ENCODE data around the gene WAPL.
A peak's percentile ranks its signal among the peaks of the same experiment; 100 is the strongest.
"Not testable (repeated sequence)": the region's sequence is repeated elsewhere in the genome, so short reads cannot be mapped to it uniquely, and the experiment has no call there.

WAPL gene

GRCh38 chr10:86411281-86411841 is 110.2 kb downstream of the WAPL start:
- no peak for DNase-seq

- DNase-seq: no peak
Observed at GRCh38 chr10:86410542-86411124, 111.0 kb downstream of the WAPL start.

DNA sequence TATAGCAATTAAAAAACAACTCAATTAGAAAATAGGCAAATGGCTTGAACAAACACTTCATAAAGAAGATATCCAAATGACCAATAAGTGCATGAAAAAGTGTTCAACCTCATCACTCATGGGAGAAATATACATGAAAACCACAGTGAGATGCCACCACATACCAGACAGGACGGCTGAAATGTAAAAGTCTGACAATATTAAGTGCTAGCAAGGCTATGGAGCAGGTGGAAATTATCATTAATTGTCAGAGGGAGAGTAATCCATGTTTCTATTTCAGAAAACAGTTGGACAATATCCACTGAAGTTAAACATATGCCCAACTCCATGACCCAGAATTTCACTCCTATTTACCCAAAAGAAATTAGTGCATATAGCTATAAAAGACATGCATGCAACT is 112.4 kb downstream of the WAPL start:
- DNase-seq: no peak

DNA sequence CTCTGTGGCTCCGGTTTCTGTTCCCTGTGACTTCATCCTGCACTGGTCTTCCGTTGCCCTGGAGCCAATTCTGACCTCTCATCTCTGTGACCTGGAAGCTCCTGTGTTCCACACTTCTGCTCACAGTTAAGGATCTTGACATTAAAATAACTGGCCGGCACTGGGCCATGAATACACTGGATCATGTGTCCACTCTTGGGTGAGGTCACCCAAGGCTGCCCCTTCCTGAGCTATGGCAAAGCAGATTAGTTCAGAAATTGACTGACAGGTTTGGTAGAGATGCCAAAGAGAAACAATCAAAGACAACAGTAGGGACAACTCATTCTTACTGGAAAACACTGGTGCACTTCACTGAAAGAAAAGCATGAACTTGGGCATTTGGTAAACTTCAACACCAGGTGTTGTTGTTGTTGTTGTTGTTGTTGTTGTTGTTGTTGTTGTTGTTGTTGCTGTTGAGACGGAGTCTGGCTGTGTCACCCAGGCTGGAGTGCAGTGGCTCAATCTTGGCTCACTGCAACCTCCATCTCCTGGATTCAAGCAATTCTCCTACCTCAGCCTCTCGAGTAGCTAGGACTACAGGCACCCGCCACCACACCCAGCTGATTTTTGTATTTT is 118.3 kb downstream of the WAPL start:
- DNase-seq: no peak

DNA sequence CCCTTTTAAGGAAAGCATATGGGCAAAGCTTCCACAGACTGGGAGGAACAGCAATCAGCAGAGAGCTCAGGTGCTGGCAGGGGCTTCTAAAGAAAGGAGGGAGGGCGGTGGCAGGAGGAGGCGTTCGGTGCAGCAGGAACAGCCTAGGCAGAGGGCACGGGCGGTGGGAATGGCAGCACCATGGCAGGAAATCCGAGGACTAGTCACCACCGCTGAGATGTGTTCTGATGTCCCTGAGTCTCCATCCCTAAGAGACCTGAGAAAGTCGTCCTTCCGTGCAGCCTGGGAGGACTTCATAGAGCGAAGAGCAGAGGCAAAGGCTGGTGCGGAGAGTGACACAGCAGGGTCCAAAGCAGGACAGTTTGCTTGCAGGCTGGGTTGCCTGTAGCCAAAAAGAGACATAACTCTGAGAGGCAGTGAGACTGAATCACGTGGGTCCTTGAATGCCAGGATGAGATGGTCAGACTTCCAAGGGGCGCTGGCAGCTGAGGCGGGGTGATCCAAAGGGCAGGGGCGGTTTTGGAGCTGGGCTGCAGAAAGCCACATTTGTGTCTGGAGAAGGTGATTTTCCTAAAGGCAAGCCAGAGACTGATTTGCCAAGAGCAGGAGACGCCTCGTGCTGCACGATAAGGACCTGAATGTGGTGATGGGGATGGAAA is 119.2 kb downstream of the WAPL start:
- DNase-seq: no peak

DNA sequence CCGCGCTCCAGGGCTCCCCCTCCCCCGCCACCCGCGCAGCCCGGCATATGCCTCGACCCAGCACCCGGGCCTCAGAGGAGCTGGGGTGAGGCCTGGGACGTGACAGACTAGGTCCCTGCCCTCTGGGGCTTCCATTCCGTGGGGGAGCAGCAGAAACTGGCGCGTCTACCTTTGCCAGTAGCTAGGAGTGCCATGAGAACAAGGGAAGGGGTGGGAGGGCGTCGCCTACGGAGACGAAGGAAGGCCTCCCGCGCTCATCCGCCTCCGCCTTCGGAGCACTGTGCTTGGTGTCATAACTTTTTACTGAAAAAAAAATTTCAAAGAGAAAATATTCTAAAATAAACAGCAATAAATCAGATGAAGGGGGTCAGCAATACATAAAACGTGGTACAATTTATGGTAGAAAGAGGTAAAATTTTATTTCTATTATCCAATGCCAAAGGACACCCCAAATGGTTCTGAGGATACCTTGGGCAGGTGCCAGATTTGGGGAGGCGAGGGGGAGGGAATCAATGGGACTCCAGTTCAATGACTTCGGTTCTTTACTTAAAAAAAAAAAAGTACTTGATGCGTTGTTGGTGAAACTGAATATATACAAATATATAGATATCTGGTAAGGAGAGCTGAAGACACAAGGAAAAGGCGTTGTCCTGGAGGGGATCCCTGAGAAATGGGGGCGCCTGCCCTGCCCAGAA is 119.9 kb downstream of the WAPL start:
- no peak for DNase-seq

DNA sequence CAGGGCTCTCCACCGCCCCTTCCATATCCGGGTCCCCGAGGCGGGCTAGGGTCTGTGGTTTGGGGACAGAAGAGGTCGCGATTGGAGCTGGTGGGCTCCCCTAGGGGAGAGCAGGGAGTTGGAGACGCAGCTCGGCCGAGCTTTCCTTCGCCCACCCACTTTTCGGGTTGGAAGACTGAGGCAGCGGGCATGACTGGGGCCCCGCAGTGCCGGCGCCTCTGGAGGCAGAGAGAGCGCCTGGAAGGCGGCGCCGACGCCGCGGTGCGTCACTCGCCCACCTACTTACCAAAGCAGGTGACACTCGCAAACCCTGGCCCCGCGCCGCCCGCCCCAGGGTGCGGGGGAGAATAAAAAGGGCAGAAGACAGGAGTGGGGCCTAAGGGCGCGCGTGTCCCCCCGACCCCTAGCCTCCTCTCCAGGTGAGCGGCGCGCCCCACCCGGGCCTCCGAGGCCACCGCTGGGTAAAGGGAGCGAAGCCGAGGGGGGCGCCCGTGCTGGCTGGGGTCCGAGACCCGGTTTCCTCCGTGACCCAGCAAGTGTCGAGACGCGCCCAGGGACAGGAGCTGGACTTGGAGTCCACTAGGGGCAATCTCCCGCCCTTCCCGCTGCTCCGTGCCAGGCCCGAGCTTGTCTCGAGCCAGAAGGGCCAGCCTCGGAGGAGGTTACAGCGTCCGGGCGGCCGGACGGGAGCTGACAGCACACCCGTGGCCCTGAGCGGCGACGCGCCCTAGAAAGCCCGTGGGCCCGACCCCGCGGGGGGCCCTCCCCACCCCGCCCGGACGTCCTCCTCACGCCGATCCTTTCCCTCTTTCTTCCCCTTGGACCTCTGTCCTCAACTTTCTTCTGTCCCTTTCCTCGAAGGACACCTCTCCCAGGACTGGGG is 120.6 kb downstream of the WAPL start:
- peak; percentile 76 for DNase-seq

- DNase-seq: peak; percentile 88
Observed at GRCh38 chr10:86399879-86400704, 121.5 kb downstream of the WAPL start.

GRCh38 chr10:86399514-86399878 is 122.1 kb downstream of the WAPL start:
- DNase-seq: no peak

- no peak for DNase-seq
Observed at GRCh38 chr10:86397120-86397519, 124.5 kb downstream of the WAPL start.

- no peak for DNase-seq
Observed at GRCh38 chr10:86393862-86394455, 127.6 kb downstream of the WAPL start.

- no peak for DNase-seq
Observed at GRCh38 chr10:86393362-86393761, 128.2 kb downstream of the WAPL start.

DNA sequence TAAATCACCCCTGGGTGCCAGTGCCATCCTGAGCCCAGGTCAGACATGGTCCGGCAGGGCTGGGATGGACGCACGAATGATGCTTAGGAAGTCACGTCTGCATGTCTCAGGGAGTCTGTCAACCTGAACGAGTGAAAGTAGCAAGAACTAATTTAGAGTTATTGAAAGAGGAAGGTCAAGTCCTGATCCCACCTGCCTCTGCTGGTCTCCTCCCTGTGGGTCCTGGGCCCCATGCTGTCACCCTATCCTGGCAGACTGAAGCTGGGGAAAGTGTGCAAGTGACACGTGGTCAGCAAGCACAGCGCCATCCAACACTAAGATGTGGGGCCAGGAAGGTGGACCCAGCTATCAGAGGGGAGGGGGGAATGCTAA is 128.9 kb downstream of the WAPL start:
- DNase-seq: no peak

DNA sequence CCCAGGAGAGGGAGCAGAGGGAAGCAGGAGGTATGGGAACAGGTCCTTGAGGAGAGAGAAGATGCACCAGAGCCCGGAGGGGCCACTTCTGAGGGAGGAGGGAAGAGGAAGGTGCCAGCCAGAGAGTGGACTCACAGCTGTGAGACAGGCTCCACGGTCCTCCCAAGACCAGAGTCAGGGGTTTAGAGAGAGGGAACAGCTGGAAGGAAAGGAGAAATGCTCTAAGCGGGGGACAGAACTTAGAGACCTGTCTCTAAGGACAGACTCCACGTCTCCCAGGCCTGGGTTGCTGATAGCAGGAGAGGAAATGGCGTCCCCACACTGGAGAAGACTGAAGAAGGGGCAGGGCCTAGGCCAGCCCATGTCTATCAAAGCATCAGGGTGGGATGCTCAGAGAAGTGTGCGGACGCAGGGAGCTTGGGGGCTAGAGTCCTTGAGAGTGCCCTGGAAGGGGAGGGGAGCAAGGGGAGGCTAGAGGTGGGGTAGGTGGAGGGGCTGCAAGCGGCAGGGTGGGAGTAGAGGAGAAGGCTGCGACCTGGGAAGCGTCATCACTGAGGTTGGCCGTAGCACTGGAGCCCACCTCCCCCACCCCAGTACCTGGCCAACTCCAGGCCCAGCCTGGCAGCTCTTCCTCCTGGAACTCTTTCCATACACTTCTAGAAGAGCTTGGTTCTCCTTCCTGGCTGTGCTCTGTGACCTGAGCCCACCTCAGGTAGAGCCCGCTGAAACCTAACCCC is 129.4 kb downstream of the WAPL start:
- DNase-seq: no peak

- DNase-seq: no peak
Observed at GRCh38 chr10:86391236-86391840, 130.3 kb downstream of the WAPL start.

- DNase-seq: no peak
Observed at GRCh38 chr10:86390337-86391120, 131.1 kb downstream of the WAPL start.

DNA sequence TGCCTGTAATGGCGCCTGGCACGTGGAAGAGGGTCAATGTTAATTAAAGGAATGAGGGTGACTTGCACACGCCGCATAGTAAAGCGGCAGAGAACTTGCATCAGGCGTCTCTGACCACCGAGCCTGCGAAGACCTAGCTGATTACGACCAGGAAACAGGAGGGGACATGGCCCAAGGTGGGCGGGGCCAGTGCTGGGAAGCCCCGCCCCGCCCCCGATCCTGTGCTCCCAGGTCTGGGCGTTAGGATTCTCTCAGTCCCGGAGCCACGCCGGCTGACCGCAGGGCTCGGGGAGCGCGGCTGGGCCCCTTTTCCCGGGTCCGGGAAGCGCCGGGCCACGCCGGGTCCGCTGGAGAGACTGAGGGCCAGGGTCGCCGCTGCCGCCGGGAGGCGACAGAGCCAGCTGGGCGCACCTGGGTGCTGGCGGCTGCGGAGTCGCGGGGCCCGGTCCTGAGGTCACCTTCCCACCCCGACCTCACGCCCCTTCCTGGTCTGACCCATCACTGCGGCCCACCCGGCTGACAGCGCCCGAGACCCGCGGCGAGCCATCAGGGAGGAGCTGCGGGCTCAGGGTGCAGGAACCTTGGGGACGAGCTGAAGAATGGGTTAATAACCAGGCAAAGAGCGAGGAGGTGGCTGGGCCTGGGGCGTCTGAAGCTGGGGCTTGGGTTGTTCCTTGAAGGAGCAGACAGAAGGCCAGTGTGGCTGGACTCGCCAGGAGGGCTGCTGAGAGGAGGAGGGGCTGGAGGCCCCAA is 132.0 kb downstream of the WAPL start:
- DNase-seq: no peak

DNA sequence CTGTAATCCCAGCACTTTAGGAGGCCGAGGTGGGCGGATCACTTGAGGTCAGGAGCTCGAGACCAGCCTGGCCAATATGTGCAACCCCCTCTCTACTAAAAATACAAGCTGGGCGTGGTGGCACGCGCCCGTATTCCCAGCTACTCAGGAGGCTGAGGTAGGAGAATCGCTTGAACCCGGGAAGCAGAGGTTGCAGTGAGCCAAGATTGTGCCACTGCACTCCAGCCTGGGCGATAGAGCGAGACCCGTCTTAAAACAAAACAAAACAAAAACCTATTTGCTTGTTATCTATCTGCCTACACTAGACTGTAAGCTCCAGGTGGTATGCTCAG is 132.5 kb downstream of the WAPL start:
- not testable (repeated sequence) for DNase-seq

Measured in central memory CD4-positive, alpha-beta T cell (primary cell).